GM21515 (cell line): ENCODE data around the gene POT1.

ENCODE experiments used
- ATAC-seq: cut with Tn5 transposase; IDR thresholded peaks from one replicate; pipeline ENCODE4 v1.9.1; 2021; ENCODE audit not compliant: unreplicated experiment

Gene POT1

GRCh38 chr7:124773938-124774337 lies 155.7 kb downstream of the POT1 start:
- ATAC-seq = no peak

GRCh38 chr7:124773339-124773738 lies 156.3 kb downstream of the POT1 start:
- no peak for ATAC-seq
